Uterus (tissue), 2 donors: ENCODE results near the gene OR5D16.

ENCODE experiments used
- POLR2A ChIP-seq, 2 donors: fragments of 450-650 bp; IDR thresholded peaks; one replicate each; pipeline ENCODE4 v1.6.1; 2016; ENCODE audit warnings: antibody characterized with exemption in 2 of 2, mild to moderate bottlenecking in 1 of 2, moderate library complexity in 1 of 2
- TF ChIP-seq, protein P1 (sequence below), 4 experiments: fragments of 200-600 bp in 2 of 4; fragments of 450-650 bp in 2 of 4; sonication (generic) in 2 of 4; IDR thresholded peaks; one replicate each; pipeline ENCODE4 v1.5.1; 2016 to 2019; ENCODE audit warnings: antibody characterized with exemption in 4 of 4, mild to moderate bottlenecking in 2 of 4, moderate library complexity in 1 of 4

DNA sequence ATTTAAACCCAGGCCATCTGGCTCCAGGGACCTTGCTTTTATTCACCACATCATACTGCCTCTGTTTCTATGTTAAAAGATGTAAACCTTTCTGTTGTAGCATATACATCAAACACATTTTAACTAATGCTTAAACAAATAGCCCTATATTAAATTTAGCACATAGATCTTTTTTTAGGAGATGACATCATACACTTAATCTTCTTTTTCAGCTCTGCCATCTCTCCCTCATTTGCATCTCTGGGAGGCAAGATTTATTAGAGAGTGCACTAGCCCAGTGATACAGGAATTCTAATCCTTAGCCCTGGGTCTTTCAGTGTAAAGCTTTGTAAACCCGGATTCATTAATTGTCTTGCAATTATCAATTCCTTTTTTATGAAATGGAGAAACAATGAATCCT is 13.6 kb downstream of the OR5D16 start:
- no peak for TF ChIP-seq POLR2A (IDR thresholded peaks at IDR 0.05)
- TF ChIP-seq, protein P1, sequence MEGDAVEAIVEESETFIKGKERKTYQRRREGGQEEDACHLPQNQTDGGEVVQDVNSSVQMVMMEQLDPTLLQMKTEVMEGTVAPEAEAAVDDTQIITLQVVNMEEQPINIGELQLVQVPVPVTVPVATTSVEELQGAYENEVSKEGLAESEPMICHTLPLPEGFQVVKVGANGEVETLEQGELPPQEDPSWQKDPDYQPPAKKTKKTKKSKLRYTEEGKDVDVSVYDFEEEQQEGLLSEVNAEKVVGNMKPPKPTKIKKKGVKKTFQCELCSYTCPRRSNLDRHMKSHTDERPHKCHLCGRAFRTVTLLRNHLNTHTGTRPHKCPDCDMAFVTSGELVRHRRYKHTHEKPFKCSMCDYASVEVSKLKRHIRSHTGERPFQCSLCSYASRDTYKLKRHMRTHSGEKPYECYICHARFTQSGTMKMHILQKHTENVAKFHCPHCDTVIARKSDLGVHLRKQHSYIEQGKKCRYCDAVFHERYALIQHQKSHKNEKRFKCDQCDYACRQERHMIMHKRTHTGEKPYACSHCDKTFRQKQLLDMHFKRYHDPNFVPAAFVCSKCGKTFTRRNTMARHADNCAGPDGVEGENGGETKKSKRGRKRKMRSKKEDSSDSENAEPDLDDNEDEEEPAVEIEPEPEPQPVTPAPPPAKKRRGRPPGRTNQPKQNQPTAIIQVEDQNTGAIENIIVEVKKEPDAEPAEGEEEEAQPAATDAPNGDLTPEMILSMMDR (IDR thresholded peaks at IDR 0.05) = no peak
